Activated CD8-positive, alpha-beta memory T cell treated with anti-CD3 and anti-CD28 coated beads for 1 hour (primary cell): ENCODE results near the gene FAM193B.

Experiments used
- DNase-seq, 2 donors: peaks; one replicate each; pipeline ENCODE4 v3.0.0-alpha.2; 2020; ENCODE audit warnings: low read depth in 1 of 2; ENCODE audit errors: extremely low read depth in 1 of 2

FAM193B gene

GRCh38 chr5:177473443-177474001 is 80.8 kb downstream of the FAM193B start, which contains the start of gene DBN1:
Gene DBN1, minus strand, starts transcription at chr5:177473634. Its CDS starts 113 bp downstream, at chr5:177473521.
- no peak for DNase-seq

GRCh38 chr5:177472460-177473442 is 81.6 kb downstream of the FAM193B start:
- DNase-seq, result peak in 1 of 2 donors; percentile 40

- no peak for DNase-seq
Observed at GRCh38 chr5:177471610-177472356, 82.6 kb downstream of the FAM193B start.

- DNase-seq, result no peak
Observed at GRCh38 chr5:177470759-177471536, 83.4 kb downstream of the FAM193B start.
